NCI-H1048 (cell line): ENCODE measurements around the gene MGRN1.

ENCODE experiments used
- DNase-seq: peaks from one replicate; lab custom pipeline; 2025; lab: John Stamatoyannopoulos, UW

Gene MGRN1

DNA sequence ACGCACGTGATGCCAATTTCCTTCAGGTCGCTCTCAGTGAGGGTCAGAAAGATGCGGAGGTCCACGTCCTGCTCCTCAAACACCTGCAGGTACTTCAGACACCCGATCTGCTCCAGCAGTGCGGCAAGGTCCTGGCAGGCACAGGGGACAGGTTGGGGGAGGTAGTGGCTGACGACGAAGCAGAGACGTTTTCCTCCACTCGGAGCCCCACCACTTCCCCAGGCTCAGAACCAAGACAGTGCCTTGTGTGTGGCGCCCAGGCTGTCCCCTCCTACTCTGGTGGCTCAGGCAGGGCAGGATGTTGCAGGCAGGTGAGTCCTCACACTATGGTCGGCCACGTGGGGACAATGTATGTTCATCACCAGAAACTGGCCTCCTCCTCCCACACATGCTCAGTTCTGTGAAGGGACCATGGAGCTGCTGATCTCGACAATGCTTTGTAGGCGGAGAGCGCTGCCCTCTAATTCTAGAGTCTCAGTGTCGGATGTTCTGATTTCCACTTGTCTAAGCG is 74.5 kb downstream of the MGRN1 start:
- no peak for DNase-seq

- no peak for DNase-seq
Measured at GRCh38 chr16:4700380-4700996, 75.9 kb downstream of the MGRN1 start.

- no peak for DNase-seq
Measured at GRCh38 chr16:4700997-4701743, 76.5 kb downstream of the MGRN1 start.

DNA sequence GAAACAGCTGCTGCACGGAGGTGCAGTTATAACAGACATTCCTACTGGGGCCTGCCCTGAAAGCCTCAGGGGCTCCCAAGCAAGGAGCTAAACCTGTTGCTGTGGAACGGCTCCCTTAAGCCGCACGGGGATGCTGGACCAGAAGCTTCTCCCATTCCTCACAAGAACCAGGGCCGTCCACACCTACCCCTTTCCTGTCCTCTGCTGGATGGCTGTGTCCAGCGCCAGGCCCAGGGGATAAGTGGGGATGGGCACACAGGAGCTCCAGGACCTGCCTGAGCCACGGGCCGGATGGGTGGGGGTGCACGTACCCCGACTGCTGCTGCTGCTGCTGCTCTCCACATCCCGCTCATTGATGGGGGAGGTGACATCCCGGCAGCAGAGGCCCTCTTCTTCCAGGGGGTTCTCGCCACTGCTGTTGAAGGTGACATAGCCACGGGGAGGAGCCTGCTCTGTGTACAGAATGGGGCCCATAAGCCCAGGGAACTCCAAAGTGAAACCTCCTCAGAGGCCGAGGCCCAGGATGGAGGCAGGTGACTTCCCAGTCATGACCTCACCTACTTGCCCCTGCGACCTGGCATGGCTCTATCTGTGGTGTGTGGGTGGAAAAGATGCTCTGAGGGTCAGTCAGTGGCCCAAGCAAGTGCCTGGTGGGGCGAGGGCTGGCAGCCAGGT is 77.3 kb downstream of the MGRN1 start:
- DNase-seq, result no peak

GRCh38 chr16:4702466-4702808 is 77.8 kb downstream of the MGRN1 start:
- no peak for DNase-seq

DNA sequence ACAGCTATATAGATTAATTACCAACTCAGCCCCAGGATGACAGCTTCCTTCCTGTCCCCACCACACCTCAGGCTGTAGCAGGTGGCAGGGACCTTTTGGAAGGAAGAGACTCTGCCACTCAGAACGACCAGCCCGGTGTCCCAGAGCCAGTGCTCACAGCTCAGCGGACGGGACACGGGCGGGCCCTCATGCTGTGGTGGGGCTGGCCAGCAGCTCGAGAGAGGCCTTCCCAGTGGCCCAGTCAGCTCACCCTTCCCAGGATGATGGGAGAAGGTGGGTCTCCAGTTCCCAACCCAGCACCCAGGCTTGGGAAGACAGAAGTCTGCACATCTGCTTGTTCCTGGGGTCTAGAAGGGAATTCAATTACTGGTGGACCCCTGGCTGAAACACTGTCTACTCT is 79.3 kb downstream of the MGRN1 start:
- DNase-seq, result no peak

- DNase-seq, result no peak
Measured at GRCh38 chr16:4704491-4704890, 79.9 kb downstream of the MGRN1 start.

DNA sequence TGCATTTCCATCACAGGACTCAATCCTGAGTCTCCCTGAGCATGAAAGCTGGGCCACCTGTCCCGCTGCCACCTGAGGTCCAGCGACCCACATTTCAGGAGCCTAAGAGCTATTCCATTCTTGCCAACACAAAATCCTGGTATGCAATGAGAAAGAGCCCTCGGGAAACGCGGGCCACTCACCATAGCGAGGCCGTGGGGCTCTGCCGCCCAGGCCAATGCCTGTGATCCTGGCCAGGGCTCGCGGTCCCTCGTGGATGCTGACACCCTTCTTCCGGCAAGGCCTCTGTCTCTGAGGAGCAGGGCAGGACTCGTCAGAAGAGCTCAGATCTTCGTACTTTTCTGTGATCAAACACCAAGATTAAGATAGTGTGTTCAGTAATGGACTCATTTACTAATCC is 80.3 kb downstream of the MGRN1 start:
- no peak for DNase-seq

GRCh38 chr16:4706871-4707270 is 82.2 kb downstream of the MGRN1 start:
- no peak for DNase-seq

DNA sequence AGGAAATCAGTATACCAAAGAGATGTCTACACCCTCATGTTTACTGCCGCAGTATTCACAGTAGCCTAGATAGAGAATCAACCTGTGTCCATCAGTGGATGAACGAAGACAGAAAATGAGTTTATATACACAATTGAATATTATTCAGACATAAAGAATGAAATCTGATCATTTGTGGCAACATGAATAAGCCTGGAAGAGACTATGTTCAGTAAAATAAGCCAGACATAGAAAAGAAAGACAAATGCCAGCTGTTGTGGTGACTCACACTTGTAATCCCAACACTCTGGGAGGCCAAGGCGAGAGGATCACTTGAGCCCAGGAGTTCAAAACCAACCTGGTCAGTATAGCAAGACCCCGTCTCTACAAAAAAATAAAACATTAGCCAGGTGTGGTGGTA is 84.9 kb downstream of the MGRN1 start:
- no peak for DNase-seq

DNA sequence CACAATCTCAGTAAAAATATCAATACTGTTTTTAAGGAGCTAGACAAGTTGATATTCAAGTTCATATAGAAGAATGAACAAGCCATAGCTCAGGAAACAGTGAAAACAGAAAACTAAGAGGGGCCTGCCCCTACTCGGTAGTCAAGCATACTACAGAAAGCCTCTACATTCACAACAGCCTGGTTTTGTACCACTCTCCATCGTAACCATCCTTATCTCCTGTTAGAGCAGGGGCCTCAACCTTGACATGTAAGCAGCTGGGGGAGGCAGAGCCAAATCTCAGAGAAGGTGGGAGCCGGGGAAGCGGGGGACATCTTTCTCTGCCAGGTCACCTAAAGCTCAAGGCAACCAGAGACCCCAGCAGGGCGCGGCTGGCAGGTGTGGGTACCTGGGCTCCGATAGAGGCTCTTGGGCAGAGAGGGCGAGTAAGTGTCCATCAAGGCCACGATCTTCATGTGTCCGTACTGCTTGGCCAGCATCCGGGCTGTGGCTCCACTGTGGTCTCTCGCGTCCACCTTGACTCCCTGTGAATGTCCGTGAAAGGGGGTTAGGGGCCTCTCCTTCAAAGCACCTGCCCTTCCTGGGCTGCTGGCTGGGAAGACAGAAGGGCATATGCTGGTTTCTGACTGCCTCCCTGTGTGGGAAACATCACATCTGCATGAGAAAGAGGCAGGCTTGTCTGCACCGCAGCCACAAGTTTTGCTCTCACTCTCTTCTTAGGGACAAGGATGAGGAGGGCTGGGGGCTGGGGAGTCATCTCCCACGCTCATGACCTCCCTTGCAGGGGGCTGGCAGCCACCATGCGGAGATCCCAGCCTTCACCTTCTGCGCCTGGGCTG is 89.3 kb downstream of the MGRN1 start:
- DNase-seq, result no peak

DNA sequence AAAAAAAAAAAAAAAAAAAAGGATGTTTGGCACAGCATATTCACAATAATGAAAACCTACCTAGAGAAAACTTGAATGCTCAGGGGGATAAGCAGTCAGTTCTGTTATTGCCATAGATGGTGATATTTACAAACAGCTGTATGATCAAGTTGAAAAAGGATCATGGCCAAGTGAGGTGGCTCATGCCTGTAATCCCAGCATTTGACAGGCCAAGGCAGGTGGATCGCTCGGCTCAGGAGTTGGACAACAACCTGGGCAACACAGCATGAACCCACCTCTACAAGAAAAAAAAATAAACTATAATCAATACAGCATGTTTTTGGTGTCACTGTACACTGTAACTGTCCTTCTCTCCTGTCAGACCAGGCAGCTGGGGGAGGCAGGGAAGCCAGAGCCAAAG is 90.4 kb downstream of the MGRN1 start:
- no peak for DNase-seq

DNA sequence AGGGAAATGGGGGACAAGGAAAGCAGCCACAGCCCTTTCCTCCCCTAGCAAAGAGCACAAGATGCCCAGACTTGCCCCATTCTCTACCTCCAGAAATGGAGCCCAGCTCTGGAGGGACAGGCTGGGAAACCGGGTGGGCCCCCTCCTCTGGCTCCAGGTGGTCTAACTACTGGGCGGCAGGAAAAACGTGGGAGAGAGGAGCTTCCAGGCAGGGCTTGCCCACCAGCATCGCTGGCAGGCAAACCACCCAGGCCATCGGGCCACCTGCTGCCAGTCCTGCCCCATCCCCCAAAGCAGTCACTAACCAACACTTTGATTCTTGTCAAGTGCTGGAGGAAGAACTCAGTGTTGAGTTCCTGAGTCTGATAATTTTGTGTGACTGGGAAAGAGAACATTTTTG is 93.8 kb downstream of the MGRN1 start:
- no peak for DNase-seq

- no peak for DNase-seq
Measured at GRCh38 chr16:4723071-4723767, 98.6 kb downstream of the MGRN1 start.

GRCh38 chr16:4724661-4725270 is 100.1 kb downstream of the MGRN1 start:
- no peak for DNase-seq

GRCh38 chr16:4726616-4727015 is 102.0 kb downstream of the MGRN1 start:
- DNase-seq, result no peak

DNA sequence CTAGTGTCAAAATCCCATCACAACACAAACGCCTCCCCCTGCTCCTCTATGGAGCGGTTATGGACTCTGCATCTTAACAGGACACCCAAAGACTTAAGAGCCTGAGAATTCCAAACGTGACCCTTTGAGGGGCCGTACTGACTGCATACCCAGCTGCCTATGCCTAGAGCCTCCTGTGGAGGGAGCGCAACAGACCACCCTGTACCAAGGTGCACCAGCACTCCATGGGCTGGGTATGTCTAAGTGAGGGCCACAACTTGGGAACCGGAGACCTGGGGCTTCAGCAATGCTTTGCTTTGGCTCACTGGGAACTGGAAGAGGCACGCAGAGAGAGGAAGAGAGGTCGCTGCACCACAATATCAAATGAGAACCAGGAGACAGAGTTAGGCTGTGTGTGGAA is 104.0 kb downstream of the MGRN1 start:
- no peak for DNase-seq

GRCh38 chr16:4729876-4730275 is 105.2 kb downstream of the MGRN1 start:
- DNase-seq, result no peak

GRCh38 chr16:4733211-4733742 is 108.7 kb downstream of the MGRN1 start:
- DNase-seq, result no peak

GRCh38 chr16:4733747-4734062 is 109.1 kb downstream of the MGRN1 start:
- no peak for DNase-seq

GRCh38 chr16:4734063-4734729 is 109.6 kb downstream of the MGRN1 start, which contains the start of the genes ANKS3 and DNAAF8:
TSS of gene ANKS3 (minus strand) at chr16:4734271. CDS start at chr16:4730149, 4,122 bp downstream.
TSS of gene DNAAF8 (plus strand) at chr16:4734537. CDS start at chr16:4736515, 1,978 bp downstream.
- DNase-seq, result peak; percentile 48
